ENCODE measurements around the gene MORN4. TPM values are rescaled to one million over a fixed set of nuclear protein-coding genes. Genes with fewer than 3 reads are reported as not detected.

MORN4 gene
- total RNA-seq, 1 experiment from 2014 or later: 10.5 TPM

- in situ Hi-C loops (cut with HindIII; ENCODE audit: low pct_unique_long_range_greater_than_20kb, low sequenced_read_pairs): no loop called here
- DNase-seq (ENCODE audit: low read depth): peak; percentile 30
These were observed 68.5 kb downstream of the MORN4 start for GRCh38 chr10:97564776-97565175.

Other genes with a start within 250 kb of the MORN4 start
- gene RRP12, start 232.2 kb downstream of the MORN4 start, total RNA-seq (2014; rRNA removed; shearing (Covaris generic); ENCODE audit: low replicate concordance): 15.5 and 19.9 TPM in 2 replicates
- 1,147 and 1,402 TPM in 2 replicates for gene PGAM1, start 207.3 kb downstream of the MORN4 start, total RNA-seq (2014; rRNA removed; shearing (Covaris generic); ENCODE audit: low replicate concordance)
- gene EXOSC1, start 187.5 kb downstream of the MORN4 start, total RNA-seq (2014; rRNA removed; shearing (Covaris generic); ENCODE audit: low replicate concordance): 52.6 and 63.7 TPM in 2 replicates
- 78.4 and 78.6 TPM in 2 replicates for gene ZDHHC16, start 187.3 kb downstream of the MORN4 start, total RNA-seq (2014; rRNA removed; shearing (Covaris generic); ENCODE audit: low replicate concordance)
- gene MMS19, start 135.1 kb downstream of the MORN4 start, total RNA-seq (2014; rRNA removed; shearing (Covaris generic); ENCODE audit: low replicate concordance): 40.6 and 48.4 TPM in 2 replicates
- gene UBTD1, start 134.6 kb downstream of the MORN4 start, total RNA-seq (2014; rRNA removed; shearing (Covaris generic); ENCODE audit: low replicate concordance): 13.0 and 23.3 TPM in 2 replicates
- 15.6 and 19.4 TPM in 2 replicates for gene ANKRD2, start 60.7 kb downstream of the MORN4 start, total RNA-seq (2014; rRNA removed; shearing (Covaris generic); ENCODE audit: low replicate concordance)
- gene HOGA1, start 49.1 kb downstream of the MORN4 start, total RNA-seq (2014; rRNA removed; shearing (Covaris generic); ENCODE audit: low replicate concordance): 70.8 and 91.3 TPM in 2 replicates
- 0.41 TPM in 1 of 2 replicates, not detected in the other for gene C10orf62, start 43.8 kb downstream of the MORN4 start, total RNA-seq (2014; rRNA removed; shearing (Covaris generic); ENCODE audit: low replicate concordance)
- gene PI4K2A, start 7.2 kb upstream of the MORN4 start, total RNA-seq (2014; rRNA removed; shearing (Covaris generic); ENCODE audit: low replicate concordance): 12.7 and 13.6 TPM in 2 replicates
- 44.0 and 46.1 TPM in 2 replicates for gene AVPI1, start 53.7 kb upstream of the MORN4 start, total RNA-seq (2014; rRNA removed; shearing (Covaris generic); ENCODE audit: low replicate concordance)
- 58.1 and 60.8 TPM in 2 replicates for gene MARVELD1, start 80.2 kb upstream of the MORN4 start, total RNA-seq (2014; rRNA removed; shearing (Covaris generic); ENCODE audit: low replicate concordance)
- gene ZFYVE27, start 103.6 kb upstream of the MORN4 start, total RNA-seq (2014; rRNA removed; shearing (Covaris generic); ENCODE audit: low replicate concordance): 18.9 and 30.5 TPM in 2 replicates
- not detected in 2 replicates for gene SFRP5, start 138.5 kb upstream of the MORN4 start, total RNA-seq (2014; rRNA removed; shearing (Covaris generic); ENCODE audit: low replicate concordance)
- gene GOLGA7B, start 216.3 kb upstream of the MORN4 start, total RNA-seq (2014; rRNA removed; shearing (Covaris generic); ENCODE audit: low replicate concordance): 5.1 and 5.4 TPM in 2 replicates